Measurements from ENCODE around the gene RALA. TPM values are rescaled to one million over a fixed set of nuclear protein-coding genes. Genes with fewer than 3 reads are reported as not detected.
"Not testable (repeated sequence)": the region's sequence is repeated elsewhere in the genome, so short reads cannot be mapped to it uniquely, and the experiment has no call there.

Gene RALA
- total RNA-seq, 2 donors from 2014 or later = 51.3 to 52.4 TPM

- DNase-seq (no peak), ATAC-seq (no peak)
- intact Hi-C loops (cut with DNase I, micrococcal nuclease) = no loop called here
Measured at GRCh38 chr7:39673868-39674267, 50.5 kb downstream of the RALA start.

- DNase-seq (no peak), ATAC-seq (no peak)
- intact Hi-C loops (cut with DNase I, micrococcal nuclease) = no loop called here
Measured at GRCh38 chr7:39674406-39674805, 51.0 kb downstream of the RALA start.

- intact Hi-C loops (cut with DNase I, micrococcal nuclease) = no loop called here
Measured at GRCh38 chr7:39676346-39676745, 53.0 kb downstream of the RALA start.

GRCh38 chr7:39678930-39679709 lies 55.7 kb downstream of the RALA start:
- intact Hi-C loops (cut with DNase I, micrococcal nuclease) = no loop called here
- ATAC-seq (no peak), DNase-seq (no peak)

More at GRCh38 chr7:39676346-39676745, 53.0 kb downstream of the RALA start:
- ATAC-seq = no peak
- no peak for DNase-seq

GRCh38 chr7:39679874-39680273 lies 56.5 kb downstream of the RALA start:
- intact Hi-C loops (cut with DNase I, micrococcal nuclease); ATAC-seq; DNase-seq: not testable (repeated sequence)

- DNase-seq (no peak), ATAC-seq (no peak)
- intact Hi-C loops (cut with DNase I, micrococcal nuclease) = no loop called here
Measured at GRCh38 chr7:39681887-39682441, 58.6 kb downstream of the RALA start.

- DNase-seq (no peak), ATAC-seq (no peak)
- intact Hi-C loops (cut with DNase I, micrococcal nuclease) = no loop called here
Measured at GRCh38 chr7:39683216-39683845, 60.0 kb downstream of the RALA start.

- intact Hi-C loops (cut with DNase I, micrococcal nuclease) = no loop called here
- ATAC-seq (no peak), DNase-seq (no peak)
Measured at GRCh38 chr7:39686261-39686924, 63.0 kb downstream of the RALA start.

- intact Hi-C loops (cut with DNase I, micrococcal nuclease) = no loop called here
- DNase-seq (no peak), ATAC-seq (peak; percentile 38)
Measured at GRCh38 chr7:39688611-39689480, 65.5 kb downstream of the RALA start.

- intact Hi-C loops (cut with DNase I, micrococcal nuclease) = no loop called here
- ATAC-seq (no peak), DNase-seq (no peak)
Measured at GRCh38 chr7:39691821-39692220, 68.4 kb downstream of the RALA start.

GRCh38 chr7:39693086-39693485 lies 69.7 kb downstream of the RALA start:
- ATAC-seq; DNase-seq; intact Hi-C loops (cut with DNase I, micrococcal nuclease): not testable (repeated sequence)

- ATAC-seq (no peak), DNase-seq (no peak)
- intact Hi-C loops (cut with DNase I, micrococcal nuclease) = no loop called here
Measured at GRCh38 chr7:39693812-39694211, 70.4 kb downstream of the RALA start.

GRCh38 chr7:39695852-39696586 lies 72.6 kb downstream of the RALA start:
- ATAC-seq (no peak), DNase-seq (no peak)
- intact Hi-C loops (cut with DNase I, micrococcal nuclease) = no loop called here

GRCh38 chr7:39696631-39697030 lies 73.3 kb downstream of the RALA start:
- ATAC-seq (no peak), DNase-seq (no peak)

GRCh38 chr7:39697483-39697882 lies 74.1 kb downstream of the RALA start:
- DNase-seq = no peak
- intact Hi-C loops (cut with DNase I, micrococcal nuclease) = no loop called here
- no peak for ATAC-seq

More at GRCh38 chr7:39696631-39697030, 73.3 kb downstream of the RALA start:
- intact Hi-C loops (cut with DNase I, micrococcal nuclease) = no loop called here

- no peak for DNase-seq
- intact Hi-C loops (cut with DNase I, micrococcal nuclease) = no loop called here
- ATAC-seq = no peak
Measured at GRCh38 chr7:39700165-39700564, 76.8 kb downstream of the RALA start.

GRCh38 chr7:39700932-39701331 lies 77.6 kb downstream of the RALA start:
- peak; percentile 31 to 32 for DNase-seq
- intact Hi-C loops (cut with DNase I, micrococcal nuclease) = no loop called here
- no peak for ATAC-seq

GRCh38 chr7:39702133-39702532 lies 78.8 kb downstream of the RALA start:
- ATAC-seq (peak; percentile 86), DNase-seq (no peak)
- intact Hi-C loops (cut with DNase I, micrococcal nuclease) = no loop called here

All from left colon (tissue), 2 donors.